Measurements from ENCODE around the gene FBRS. TPM values are rescaled to one million over a fixed set of nuclear protein-coding genes. Genes with fewer than 3 reads are reported as not detected.

FBRS gene
- polyA plus RNA-seq, 1 of the 3 experiments (the other 2 are of a cell fraction): 11.5 TPM

DNA sequence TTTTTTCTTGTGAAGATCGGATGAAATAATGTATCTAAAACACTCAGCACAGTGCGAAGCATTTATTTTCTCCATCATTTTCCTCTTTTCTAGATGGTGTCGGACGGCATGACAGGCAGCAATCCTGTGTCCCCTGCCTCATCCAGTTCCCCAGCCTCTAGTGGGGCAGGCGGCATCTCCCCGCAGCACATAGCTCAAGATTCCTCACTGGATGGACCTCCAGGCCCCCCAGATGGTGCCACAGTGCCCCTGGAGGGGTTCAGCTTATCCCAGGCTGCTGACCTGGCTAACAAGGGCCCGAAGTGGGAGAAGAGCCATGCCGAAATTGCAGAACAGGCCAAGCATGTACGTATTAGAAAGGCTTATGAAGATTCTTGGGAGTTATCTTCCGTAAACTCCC, 45.7 kb downstream of the FBRS start:
- Histone ChIP-seq H2AFZ (ENCODE audit: low read depth) (no peak overlapping the region), H3K4me1 (ENCODE audit: control insufficient read depth in 1 of 2, insufficient read depth in 2 of 2, low read depth in 1 of 2, low read length in 1 of 2) (peaks cover 10 to 12% of the 10 kb centered on the region in 2 experiments), H3K27ac (ENCODE audit: low read depth in 2 of 2, low read length in 1 of 2) (no peak overlapping the region), H3K9me3 (no peaks in the 10 kb centered on the region), H3K27me3 (ENCODE audit: insufficient read depth) (no peaks in the 10 kb centered on the region), H3K4me2 (no peak overlapping the region), H4K20me1 (ENCODE audit: insufficient read depth) (peaks cover 12% of the 10 kb centered on the region), H3F3A (replicated peaks; ENCODE audit: insufficient read depth) (peaks cover 5% of the 10 kb centered on the region), H3K36me3 (replicated peaks in 1 of 2; ENCODE audit: control insufficient read depth in 1 of 2, insufficient read depth in 2 of 2, low read length in 1 of 2) (peaks cover 59 to 77% of the 10 kb centered on the region in 2 experiments), H3K4me3 (ENCODE audit: low read depth in 2 of 2, low read length in 1 of 2) (no peak overlapping the region), H3K9ac (no peak overlapping the region), H3K9me2 (no peaks in the 10 kb centered on the region), H3K79me2 (ENCODE audit: insufficient read depth) (peaks cover 66% of the 10 kb centered on the region)
- ChIA-PET CTCF (interaction anchor here (0.9 kb wide), 1 partner anchor 237 kb away, joined by 3 read pairs; no protein-coding TSS in a partner anchor), POLR2A (no interaction called here)
- DNase-seq: peak; percentile 1
- over 99% methylated on average over 10 of the region's 10 CpGs for WGBS (ENCODE audit: low lambda C conversion rate)
- TF ChIP-seq NRF1 (IDR thresholded peaks at IDR 0.05; ENCODE audit: low read depth, low read length) (no peak), RCOR1 (IDR thresholded peaks at IDR 0.05; ENCODE audit: low read length) (no peak), CHD2 (IDR thresholded peaks at IDR 0.05; ENCODE audit: low read length, partially characterized antibody) (no peak), TCF12 (IDR thresholded peaks at IDR 0.05) (no peak), TAF1 (IDR thresholded peaks at IDR 0.05; ENCODE audit: borderline replicate concordance, low read depth, low read length) (no peak), RXRA (IDR thresholded peaks at IDR 0.05; ENCODE audit: borderline replicate concordance, low read depth) (no peak), YY1 (IDR thresholded peaks at IDR 0.05; ENCODE audit: low read depth) (no peak), RFX5 (IDR thresholded peaks at IDR 0.05; ENCODE audit: low read length) (no peak), FOXM1 (IDR thresholded peaks at IDR 0.05; ENCODE audit: low read depth) (no peak), MEF2A (IDR thresholded peaks at IDR 0.05; ENCODE audit: borderline replicate concordance, low read depth) (no peak), SIN3A (IDR thresholded peaks at IDR 0.05; ENCODE audit: borderline replicate concordance, low read depth, low read length) (no peak)
- TF ChIP-seq, protein P1, sequence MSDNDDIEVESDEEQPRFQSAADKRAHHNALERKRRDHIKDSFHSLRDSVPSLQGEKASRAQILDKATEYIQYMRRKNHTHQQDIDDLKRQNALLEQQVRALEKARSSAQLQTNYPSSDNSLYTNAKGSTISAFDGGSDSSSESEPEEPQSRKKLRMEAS (IDR thresholded peaks at IDR 0.05; ENCODE audit: low read depth): no peak
- TF ChIP-seq, protein P2, sequence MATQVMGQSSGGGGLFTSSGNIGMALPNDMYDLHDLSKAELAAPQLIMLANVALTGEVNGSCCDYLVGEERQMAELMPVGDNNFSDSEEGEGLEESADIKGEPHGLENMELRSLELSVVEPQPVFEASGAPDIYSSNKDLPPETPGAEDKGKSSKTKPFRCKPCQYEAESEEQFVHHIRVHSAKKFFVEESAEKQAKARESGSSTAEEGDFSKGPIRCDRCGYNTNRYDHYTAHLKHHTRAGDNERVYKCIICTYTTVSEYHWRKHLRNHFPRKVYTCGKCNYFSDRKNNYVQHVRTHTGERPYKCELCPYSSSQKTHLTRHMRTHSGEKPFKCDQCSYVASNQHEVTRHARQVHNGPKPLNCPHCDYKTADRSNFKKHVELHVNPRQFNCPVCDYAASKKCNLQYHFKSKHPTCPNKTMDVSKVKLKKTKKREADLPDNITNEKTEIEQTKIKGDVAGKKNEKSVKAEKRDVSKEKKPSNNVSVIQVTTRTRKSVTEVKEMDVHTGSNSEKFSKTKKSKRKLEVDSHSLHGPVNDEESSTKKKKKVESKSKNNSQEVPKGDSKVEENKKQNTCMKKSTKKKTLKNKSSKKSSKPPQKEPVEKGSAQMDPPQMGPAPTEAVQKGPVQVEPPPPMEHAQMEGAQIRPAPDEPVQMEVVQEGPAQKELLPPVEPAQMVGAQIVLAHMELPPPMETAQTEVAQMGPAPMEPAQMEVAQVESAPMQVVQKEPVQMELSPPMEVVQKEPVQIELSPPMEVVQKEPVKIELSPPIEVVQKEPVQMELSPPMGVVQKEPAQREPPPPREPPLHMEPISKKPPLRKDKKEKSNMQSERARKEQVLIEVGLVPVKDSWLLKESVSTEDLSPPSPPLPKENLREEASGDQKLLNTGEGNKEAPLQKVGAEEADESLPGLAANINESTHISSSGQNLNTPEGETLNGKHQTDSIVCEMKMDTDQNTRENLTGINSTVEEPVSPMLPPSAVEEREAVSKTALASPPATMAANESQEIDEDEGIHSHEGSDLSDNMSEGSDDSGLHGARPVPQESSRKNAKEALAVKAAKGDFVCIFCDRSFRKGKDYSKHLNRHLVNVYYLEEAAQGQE (IDR thresholded peaks at IDR 0.05; ENCODE audit: low read depth, low read length): no peak
- TF ChIP-seq, protein P3, sequence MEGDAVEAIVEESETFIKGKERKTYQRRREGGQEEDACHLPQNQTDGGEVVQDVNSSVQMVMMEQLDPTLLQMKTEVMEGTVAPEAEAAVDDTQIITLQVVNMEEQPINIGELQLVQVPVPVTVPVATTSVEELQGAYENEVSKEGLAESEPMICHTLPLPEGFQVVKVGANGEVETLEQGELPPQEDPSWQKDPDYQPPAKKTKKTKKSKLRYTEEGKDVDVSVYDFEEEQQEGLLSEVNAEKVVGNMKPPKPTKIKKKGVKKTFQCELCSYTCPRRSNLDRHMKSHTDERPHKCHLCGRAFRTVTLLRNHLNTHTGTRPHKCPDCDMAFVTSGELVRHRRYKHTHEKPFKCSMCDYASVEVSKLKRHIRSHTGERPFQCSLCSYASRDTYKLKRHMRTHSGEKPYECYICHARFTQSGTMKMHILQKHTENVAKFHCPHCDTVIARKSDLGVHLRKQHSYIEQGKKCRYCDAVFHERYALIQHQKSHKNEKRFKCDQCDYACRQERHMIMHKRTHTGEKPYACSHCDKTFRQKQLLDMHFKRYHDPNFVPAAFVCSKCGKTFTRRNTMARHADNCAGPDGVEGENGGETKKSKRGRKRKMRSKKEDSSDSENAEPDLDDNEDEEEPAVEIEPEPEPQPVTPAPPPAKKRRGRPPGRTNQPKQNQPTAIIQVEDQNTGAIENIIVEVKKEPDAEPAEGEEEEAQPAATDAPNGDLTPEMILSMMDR (IDR thresholded peaks at IDR 0.05): no peak

All from SK-N-SH (cell line).